ENCODE data around the gene TAF5L. TPM values are rescaled to one million over a fixed set of nuclear protein-coding genes. Genes with fewer than 3 reads are reported as not detected.

TAF5L gene
- total RNA-seq: 13.5 and 13.6 TPM in 2 replicates

DNA sequence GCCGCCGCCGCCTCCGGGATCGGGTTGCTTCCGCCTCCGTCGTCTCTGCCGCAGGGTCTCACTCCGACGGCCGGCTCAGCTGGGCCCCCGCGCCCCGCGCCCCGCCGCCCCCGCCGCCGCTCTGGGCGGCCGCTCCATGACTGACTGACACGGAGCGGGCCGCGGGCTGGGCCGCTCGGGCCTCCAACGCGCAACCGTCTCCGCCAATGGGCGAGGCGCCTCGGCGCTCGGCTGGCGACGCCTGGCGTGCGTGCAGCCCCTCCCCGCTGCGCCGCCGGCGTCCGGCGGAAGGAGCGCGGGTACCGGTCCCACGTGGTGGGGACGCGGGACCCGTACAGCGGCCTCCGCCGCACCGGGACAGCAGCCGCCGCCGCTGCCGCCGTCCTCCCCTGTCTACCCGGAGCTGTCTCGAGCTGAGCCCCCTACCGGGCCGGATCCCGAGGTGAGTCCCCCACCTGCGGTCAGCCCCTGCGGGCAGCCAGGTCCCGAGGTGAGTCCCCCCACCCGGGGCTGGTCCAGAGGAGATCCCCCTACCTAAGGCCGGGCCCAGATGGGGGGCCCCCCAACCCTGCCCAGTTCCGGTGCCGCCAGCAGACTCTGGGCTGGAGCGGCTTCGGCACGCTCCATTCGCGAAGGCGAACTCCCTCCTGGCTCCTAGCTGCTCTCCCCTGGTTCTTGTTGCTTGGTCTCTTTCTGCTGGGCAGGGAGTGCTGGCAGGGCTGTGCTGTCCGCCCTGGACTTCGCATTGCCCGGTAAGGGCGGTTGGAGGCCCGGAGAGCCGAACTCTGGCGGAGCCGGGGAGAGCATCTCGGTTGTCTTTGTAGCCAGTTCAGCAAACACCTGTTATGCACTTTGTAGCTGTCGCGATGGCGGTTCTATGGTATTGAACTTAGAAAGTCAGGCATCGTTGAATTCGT is at the start of gene TAF5L, which contains the start of gene URB2:
TAF5L (minus strand) TSS at position 208 of the 917 bp plus-strand sequence. CDS start 11,640 bp downstream, outside the sequence.
URB2 (plus strand) TSS at position 333 of the 917 bp plus-strand sequence. CDS start 1,387 bp downstream, outside the sequence.

GRCh38 chr1:229558460-229559335 is 67.2 kb downstream of the TAF5L start, which contains the start of gene ABCB10:
TSS of gene ABCB10 (minus strand) at chr1:229558707. CDS start at chr1:229558652, 55 bp downstream.

Other genes starting within 250 kb of the TAF5L start
- gene ACTA1, start 192.0 kb downstream of the TAF5L start, total RNA-seq: not detected in 2 replicates
- gene NUP133, start 117.8 kb downstream of the TAF5L start, total RNA-seq: 30.3 and 30.5 TPM in 2 replicates
- 13.2 and 14.5 TPM in 2 replicates for gene ABCB10, start 67.4 kb downstream of the TAF5L start, total RNA-seq
- gene URB2, start 125 bp upstream of the TAF5L start, total RNA-seq: 7.9 and 9.4 TPM in 2 replicates